Activated naive CD4-positive, alpha-beta T cell treated with Interleukin-2 at 50 U/mL for 16 hours (primary cell): Measurements from ENCODE around the gene PDE2A.

ENCODE experiments used
- DNase-seq: peaks from one replicate; pipeline ENCODE4 v3.0.0-alpha.2; 2020

The PDE2A gene

DNA sequence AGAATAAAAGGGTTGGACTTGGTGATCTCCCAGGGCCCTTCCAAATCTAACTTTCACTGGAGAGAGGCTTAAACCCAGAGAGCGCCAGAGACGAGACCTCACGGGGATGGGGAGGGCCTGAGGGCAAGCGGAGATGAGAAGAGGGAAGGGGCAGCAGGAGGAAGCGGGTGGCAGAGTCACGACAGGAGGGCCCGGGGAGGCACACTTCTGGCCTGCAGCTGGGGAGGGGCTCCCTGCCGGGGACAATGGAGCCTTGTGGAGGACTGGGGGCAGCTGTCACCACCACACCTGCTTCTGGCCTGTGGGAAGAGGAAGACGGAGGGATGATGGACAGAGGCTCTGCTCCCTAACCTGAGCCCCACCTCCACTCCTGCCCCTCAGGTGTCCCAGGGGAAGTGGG, 40.2 kb downstream of the PDE2A start:
- DNase-seq: no peak

DNA sequence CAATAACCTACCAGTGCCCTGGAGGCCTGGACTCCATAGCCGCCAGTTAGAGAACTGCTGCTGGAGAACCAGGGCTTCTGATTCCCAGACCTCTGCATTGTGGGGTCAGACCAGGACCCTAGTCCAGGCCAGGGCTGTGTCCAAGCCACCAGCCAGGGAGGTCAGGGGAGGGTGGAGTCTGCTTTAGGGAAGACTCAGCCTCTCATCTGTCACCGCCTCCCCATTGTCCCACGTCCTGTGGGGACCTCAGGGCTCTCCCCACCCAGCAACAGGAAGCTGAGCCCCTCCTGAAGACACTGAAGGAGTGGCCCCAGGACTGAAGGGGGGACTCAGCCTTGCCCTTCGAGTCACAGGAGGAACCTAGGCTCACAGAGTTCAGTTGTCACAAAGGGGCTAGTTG, 41.2 kb downstream of the PDE2A start:
- no peak for DNase-seq

GRCh38 chr11:72631806-72632731, 42.2 kb downstream of the PDE2A start:
- DNase-seq: no peak

DNA sequence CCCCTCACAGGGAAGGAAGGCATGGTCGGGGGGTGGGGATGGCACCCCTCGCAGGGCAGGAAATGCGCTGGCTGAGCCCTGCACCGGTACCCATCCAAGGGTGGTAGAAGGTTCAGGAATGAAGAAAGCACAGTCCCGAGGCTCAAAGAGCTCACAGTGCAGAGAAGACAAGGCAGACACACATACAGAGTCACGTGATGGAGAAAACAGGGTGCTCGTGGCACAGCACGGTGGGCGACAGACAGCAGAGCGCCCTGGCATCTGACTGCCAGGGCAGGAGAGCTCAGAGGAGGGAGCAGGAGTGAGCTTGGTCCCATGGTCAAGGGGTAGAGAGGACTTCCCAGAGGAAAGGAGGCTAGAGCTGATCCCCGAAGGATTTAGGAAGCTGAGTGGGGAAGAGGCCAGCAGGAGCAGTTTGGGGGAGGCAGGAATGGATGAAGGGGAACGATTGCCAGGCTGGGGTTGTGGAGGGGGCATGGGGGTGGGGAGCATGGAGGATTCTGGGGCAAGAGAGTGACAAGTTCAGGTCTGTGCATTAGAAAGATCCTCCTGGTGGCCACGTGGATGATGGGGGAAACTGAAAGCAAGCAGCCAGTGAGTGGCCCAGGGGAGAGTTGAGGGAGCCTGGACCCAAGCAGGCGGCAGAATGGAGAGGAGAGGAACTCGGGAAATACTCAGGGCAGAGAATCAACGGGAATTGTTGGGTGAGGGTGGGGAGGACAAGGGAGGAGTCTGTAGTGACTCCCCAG, 43.9 kb downstream of the PDE2A start:
- DNase-seq: no peak

- no peak for DNase-seq
Measured at GRCh38 chr11:72629266-72629665, 45.0 kb downstream of the PDE2A start.

DNA sequence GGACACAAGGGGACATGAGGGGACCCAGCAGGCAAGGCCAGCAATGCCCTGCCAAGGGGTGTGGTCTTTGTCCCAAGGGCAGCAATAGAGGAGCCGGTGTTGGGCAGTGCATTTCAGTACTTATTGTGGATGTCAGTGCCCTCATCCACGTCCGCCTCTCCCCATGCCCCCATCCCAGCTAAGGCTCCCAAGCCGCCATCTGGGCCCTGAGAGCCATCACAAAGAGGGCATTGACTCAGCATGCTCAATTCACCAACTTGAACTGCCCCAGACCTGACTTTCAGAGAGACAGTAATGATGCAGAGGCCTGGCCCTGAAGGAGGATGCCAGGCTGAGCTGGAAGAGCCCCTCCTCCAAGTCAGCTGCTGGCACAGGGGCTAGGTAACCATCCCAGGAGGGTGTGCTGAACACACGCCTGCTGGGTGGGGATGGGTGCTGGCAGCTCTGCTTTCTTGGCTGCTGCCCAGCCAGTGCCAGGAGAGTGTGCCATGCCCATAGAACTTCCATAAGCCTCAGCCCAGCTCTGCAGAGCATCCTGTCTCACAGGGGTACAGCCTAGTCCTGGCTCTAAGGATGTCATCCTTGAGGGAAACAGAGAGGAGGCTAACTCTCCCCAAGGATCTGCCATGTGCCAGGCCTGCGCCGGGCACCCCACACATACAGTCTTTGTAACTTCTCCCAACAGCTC, 46.5 kb downstream of the PDE2A start:
- DNase-seq: no peak

GRCh38 chr11:72626414-72626936, 47.7 kb downstream of the PDE2A start:
- no peak for DNase-seq

DNA sequence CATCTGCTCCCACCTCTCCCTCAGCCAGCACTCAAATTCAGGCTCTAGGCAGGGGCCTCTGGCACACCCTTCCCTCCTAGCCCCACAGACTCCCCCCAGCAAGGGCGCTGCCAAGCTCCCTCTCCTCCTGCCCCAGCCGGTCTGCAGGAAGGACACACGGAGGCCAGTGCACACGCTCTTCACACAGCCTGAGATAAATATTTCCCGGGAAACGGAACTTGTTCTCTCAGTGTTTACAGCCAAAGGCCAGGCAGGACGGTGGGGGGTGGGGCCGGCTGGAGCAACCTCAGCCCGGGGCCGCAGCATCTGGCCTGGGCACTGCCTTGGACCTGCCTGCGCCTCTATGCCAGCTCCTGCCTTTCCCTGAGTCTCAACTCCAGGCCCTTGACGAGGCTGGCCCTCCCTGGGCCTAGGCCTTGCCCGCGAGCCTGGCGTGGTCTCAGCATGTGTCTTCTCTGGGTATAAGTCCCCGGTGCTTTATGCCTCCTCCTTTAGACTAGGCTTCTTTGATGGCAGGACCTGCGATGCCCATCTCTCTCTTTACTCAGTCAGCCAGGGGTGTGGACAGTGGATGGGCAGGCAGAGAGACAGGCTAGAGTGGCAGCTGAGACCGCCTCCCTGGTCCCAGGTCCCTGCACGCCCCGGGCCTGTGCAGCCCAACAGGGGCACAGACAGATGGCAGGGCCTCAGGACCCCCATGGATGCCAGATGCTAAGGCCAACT, 48.4 kb downstream of the PDE2A start:
- no peak for DNase-seq

DNA sequence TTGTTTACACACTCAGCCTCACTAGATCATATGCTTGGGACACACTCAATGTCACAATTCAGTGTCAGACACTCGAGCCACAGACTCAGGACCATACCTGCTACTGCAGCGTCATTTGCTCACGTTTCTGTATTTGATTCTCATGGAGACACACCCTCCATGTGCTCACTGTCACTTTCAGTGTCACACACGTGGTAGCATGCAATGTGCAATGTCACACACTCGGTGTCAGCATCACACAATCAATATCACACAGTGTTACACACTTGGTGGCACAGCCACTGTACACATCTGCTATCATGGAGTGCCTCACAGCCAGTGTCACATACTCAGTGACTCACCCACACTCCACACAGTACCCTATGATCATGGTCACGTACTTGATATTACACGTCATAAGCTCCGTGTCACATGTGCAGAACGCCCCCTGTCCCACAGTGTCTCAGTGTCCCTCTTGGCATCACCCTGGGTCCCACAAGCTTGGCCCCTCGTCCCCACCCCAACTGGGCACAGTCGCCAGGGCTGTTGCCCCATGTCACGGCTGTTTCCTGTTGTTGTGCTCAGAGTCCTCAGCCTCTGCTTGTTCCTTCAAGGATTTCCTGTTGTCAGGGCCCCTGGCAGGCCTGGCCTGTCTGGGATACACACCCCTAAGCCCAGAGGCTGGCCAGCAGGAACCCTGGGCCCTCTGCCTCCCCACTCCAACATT, 49.6 kb downstream of the PDE2A start:
- DNase-seq: no peak

- DNase-seq: no peak
Measured at GRCh38 chr11:72623052-72623451, 51.2 kb downstream of the PDE2A start.

DNA sequence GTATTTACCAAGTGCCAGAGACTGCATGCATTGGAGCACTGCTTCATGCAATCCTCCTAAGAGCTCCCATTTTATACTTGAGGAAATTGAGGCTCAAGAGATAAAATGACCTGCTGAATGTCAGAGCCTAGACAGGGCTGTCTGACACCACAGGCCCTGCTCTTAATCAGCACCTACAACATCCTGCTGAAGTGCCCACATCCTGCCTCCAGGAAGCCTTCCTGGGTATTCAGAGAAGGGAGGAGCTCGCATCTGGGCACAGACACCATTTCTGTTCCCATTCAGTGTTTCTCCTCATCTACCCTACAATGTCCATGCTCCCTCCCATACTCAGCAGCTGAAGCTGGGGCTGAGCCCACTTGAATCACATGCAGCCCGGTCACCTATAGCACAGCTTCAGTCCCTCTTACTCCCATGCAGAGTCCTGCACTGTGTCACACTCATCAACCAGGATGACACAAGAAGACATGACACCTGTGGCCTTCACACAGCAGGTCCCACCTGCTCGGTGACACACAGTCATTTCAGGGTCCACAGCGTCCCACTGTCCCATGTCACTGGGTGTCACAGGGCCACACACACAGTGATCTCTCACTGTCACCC, 53.1 kb downstream of the PDE2A start:
- DNase-seq: no peak

- DNase-seq: no peak
Measured at GRCh38 chr11:72618803-72619202, 55.4 kb downstream of the PDE2A start.

DNA sequence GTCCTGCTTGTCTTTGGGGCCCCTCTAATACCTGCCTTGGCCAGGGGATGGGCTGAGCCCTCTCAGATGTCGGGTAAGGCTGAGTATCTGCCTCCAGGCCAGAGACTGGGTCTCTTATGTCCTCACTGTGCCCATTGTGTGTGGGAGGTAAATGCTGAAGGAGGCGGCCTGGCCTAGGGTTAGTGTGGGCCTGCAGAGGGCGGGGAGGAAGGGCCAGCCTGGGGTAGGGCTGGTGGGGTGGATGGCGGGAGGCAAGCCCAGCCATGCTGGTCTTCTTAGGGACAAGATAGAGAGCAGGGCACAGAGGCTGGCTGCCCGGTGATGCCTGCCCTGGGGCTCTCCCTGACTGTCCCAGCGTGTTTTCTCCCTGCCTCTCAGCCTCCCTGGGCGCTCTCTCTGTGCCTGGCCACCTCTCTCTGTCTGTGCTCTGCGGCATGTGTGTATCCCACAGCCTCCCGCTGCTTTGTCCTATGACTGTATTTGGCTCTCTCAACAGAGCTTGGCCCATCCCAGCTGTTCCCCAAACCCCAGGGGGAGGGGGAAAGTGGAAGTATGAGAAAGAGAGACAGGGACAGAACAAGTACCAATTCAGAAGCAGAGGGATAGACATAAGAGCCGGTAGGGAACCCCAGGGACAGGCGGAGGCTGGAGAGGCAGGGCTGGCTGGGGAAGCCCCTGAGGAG, 57.0 kb downstream of the PDE2A start:
- DNase-seq: no peak

DNA sequence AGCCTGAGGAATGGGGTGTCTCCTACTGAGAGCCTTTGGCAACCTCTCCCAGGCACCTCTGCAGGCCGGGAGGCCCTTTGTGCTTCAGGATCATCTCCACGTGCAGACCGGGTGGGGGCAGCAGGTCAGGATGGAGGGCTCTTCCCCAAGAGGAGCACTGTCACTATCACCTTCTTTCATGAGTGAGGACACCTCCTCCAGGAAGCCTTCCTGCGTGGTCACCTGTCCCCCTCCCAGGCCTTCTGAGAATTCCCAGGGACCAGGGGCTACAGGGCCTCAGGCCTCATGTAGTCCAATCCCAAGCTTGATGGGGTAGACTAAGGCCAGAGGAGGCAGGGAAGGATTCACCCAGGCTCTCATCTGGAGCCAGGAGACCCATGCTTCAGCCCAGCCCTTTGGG, 57.6 kb downstream of the PDE2A start:
- DNase-seq: no peak

DNA sequence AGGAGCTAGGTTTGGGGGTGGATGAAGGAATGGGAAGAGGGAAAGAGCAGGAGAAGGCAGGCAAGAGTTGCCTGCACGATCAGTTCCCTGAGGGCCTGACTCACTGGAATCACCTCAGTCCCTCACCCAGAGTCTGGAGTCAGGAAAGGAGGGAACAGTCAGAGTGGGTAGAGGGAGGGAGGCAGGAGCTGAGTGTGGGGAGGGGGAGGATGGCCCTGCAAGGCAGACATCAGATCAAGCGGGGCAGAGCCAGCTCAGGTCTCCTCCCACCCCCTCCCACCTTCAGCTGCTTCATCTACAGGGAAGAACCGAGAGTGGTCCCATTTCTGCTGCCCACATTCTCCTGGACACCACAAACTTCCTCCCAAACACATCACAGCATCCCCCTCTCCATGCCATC, 58.9 kb downstream of the PDE2A start:
- DNase-seq: no peak

DNA sequence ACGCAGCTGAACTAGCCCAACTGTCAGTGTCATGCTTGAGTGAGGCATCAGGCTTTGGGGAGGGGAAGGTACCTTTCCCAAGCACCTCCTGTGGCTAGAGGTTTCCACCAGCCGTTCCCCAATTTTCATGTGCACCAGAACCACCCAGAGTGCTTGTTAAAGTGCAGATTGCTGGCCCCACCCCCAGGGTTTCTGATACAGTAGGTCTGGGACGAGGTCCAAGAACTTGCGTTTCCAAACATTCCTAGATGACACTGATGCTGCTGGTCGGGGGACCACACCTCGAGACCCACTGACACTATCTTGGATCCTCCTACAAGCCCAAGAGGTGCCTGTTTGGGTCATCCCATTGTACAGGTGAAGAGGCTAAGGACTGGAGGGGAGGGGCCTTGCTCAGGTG, 59.8 kb downstream of the PDE2A start:
- no peak for DNase-seq

- DNase-seq: no peak
Measured at GRCh38 chr11:72613977-72614376, 60.2 kb downstream of the PDE2A start.

DNA sequence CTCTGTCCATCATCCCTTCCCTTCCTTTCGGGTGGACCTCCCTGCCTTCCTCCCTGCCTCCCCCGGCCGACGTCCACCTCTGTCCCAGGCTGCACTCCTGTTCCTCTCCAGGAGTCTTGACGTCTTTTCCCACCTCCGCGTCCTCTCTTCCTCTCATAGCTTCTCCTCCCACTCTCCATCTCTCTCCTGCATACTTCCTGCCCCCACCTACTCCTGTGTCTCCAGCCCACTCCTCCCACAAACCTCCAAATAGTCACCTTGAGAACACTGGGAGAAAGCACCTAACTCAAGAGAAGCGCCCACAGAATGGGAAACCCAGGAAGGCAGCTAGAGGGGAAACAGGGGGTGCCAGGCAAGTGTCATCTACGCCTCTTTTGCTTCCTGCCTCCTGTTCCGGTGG, 60.8 kb downstream of the PDE2A start:
- no peak for DNase-seq

DNA sequence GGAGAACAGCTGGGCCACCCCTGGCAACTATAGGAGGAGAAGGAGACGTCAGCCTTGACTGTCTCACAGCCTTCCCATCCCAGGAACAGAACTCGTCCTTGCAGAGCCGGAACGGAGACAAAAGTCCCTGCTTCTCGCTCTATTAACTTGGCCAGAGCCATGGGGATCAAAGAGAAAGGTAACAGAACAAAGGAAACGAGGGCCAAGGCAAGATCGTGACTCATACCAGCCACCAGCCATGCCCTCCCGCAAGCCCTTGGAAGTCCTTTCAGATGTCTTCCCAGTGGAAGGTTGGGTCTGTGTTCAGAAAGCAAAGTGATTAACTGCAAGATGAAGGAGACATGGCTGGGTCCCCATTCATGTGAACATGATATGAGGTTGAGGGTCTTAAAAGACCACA, 64.7 kb downstream of the PDE2A start:
- DNase-seq: no peak

DNA sequence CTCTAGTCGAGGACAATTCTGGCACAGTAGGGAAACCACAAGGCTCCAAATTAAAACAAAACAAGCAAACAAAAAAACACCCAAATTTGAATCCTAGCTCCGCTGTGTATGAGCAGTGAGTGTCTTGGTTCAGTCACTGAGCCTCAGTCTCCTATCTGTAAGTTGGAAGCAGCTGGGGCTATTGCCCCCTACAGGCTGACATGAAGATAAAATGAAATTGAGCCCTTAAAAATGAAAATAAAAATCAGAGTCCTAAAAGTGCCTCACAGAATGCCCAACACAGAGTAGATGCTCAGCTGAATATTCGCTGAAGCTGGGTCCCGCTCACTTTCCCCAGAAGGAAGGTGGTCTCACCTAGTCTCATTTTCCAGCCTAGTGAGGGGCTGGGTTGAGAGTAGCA, 65.2 kb downstream of the PDE2A start:
- DNase-seq: no peak

GRCh38 chr11:72607496-72607895, 66.7 kb downstream of the PDE2A start:
- no peak for DNase-seq
